Measurements from ENCODE around the gene S100A2.
"Not testable (repeated sequence)": the region's sequence is repeated elsewhere in the genome, so short reads cannot be mapped to it uniquely, and the experiment has no call there.

S100A2 gene

DNA sequence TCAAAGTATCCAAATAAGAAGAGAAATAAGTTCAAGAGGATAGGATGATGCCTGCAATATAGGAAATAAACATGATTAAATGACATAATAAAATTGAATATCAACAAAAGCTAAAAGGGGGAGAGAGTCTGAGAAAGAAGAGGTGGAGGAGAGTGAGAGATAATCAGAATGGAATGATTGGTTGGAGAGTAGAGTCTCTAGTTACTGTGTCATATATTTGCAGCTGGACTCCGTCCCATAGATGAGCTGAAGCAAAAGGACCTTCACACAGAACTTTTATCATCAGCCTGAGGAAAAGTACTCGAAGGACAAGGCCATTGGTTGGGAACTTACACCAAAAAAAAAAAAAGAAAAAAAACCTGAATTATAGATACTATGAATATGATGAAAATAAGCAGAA is 22.8 kb upstream of the S100A2 start:
- TF ChIP-seq, protein P1, sequence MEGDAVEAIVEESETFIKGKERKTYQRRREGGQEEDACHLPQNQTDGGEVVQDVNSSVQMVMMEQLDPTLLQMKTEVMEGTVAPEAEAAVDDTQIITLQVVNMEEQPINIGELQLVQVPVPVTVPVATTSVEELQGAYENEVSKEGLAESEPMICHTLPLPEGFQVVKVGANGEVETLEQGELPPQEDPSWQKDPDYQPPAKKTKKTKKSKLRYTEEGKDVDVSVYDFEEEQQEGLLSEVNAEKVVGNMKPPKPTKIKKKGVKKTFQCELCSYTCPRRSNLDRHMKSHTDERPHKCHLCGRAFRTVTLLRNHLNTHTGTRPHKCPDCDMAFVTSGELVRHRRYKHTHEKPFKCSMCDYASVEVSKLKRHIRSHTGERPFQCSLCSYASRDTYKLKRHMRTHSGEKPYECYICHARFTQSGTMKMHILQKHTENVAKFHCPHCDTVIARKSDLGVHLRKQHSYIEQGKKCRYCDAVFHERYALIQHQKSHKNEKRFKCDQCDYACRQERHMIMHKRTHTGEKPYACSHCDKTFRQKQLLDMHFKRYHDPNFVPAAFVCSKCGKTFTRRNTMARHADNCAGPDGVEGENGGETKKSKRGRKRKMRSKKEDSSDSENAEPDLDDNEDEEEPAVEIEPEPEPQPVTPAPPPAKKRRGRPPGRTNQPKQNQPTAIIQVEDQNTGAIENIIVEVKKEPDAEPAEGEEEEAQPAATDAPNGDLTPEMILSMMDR (IDR thresholded peaks at IDR 0.05; ENCODE audit: low read depth, low read length), result no peak
- H3K27me3 ChIP-seq (ENCODE audit: insufficient read depth, low read depth, severe bottlenecking), result no peaks in the 10 kb centered on the region
- no peaks in the 10 kb centered on the region for H3K36me3 ChIP-seq
- H3K9me3 ChIP-seq (ENCODE audit: severe bottlenecking), result peaks cover 3% of the 10 kb centered on the region
- no peak overlapping the region for H3K4me3 ChIP-seq (ENCODE audit: low read depth, low read length)
- no peak overlapping the region for H3K27ac ChIP-seq
- DNase-seq, result no peak

DNA sequence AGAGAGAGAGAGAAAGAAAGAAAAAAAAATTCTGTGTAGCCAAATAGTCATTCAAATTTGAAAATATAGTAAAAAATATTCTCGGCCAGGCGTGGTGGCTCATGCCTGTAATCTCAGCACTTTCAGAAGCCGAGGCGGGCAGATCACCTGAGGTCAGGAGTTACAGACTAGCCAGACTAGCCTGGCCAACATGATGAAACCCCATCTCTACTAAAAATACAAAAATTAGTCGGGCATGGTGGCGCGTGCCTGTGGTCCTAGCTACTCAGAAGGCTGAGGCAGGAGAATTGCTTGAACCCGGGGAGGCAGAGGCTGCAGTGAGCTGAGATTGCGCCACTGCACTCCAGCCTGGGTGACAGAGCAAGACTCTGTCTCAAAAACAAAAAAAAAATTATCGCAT is 22.4 kb upstream of the S100A2 start:
- DNase-seq; H3K27ac ChIP-seq; H3K4me3 ChIP-seq (ENCODE audit: low read depth, low read length); H3K36me3 ChIP-seq; H3K27me3 ChIP-seq (ENCODE audit: insufficient read depth, low read depth, severe bottlenecking); H3K9me3 ChIP-seq (ENCODE audit: severe bottlenecking): not testable (repeated sequence)

DNA sequence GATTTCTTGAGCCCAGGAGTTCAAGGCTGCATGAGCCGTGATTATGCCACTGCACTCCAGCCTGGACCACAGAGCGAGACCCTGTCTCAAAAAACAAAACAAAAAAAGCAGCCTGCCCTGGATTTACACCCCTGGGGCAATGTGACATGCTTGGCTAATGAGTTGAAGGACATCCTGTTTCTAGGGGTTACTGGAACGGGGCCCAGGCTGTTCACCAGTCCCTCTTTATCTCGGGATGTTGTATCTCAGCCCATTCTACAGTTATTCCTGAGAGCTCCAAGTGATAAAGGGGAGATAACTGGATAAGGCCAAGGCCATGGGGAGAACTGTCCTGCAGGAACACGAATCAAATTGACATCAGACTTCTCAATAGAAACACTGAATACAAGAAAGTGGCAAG is 21.7 kb upstream of the S100A2 start:
- Histone ChIP-seq H3K27ac (peak overlapping the region; percentile 7; the same call in 1 of the 2 replicates), H3K27me3 (ENCODE audit: insufficient read depth, low read depth, severe bottlenecking) (no peaks in the 10 kb centered on the region), H3K36me3 (no peaks in the 10 kb centered on the region), H3K9me3 (ENCODE audit: severe bottlenecking) (peaks cover 4% of the 10 kb centered on the region), H3K4me3 (ENCODE audit: low read depth, low read length) (no peak overlapping the region)
- DNase-seq, result no peak
- TF ChIP-seq, protein P1 (IDR thresholded peaks at IDR 0.05; ENCODE audit: low read depth, low read length), result no peak

DNA sequence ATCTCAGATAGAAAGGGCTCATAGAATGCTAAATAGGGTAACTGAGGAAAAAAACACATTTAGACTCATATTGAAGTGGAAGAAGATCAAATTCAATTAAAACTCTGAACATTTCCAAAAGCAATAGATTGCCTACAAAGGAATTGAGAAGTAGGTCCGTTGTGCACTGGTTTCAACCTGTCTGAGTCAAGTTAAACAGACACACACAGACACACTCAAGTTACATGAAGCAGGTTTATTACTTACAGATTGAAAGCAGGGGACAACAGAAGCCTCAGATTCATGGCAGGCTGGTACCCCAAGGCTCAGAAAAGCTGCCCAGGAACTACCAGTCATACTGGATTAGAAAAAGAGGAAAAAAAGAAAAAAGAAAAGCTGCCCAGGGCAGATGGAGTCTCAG is 20.7 kb upstream of the S100A2 start:
- no peaks in the 10 kb centered on the region for H3K27me3 ChIP-seq (ENCODE audit: insufficient read depth, low read depth, severe bottlenecking)
- peak overlapping the region; percentile 30 for H3K27ac ChIP-seq
- no peak overlapping the region for H3K4me3 ChIP-seq (ENCODE audit: low read depth, low read length)
- DNase-seq, result no peak
- no peaks in the 10 kb centered on the region for H3K36me3 ChIP-seq
- TF ChIP-seq, protein P1 (IDR thresholded peaks at IDR 0.05; ENCODE audit: low read depth, low read length), result no peak
- H3K9me3 ChIP-seq (ENCODE audit: severe bottlenecking), result peaks cover 7% of the 10 kb centered on the region

DNA sequence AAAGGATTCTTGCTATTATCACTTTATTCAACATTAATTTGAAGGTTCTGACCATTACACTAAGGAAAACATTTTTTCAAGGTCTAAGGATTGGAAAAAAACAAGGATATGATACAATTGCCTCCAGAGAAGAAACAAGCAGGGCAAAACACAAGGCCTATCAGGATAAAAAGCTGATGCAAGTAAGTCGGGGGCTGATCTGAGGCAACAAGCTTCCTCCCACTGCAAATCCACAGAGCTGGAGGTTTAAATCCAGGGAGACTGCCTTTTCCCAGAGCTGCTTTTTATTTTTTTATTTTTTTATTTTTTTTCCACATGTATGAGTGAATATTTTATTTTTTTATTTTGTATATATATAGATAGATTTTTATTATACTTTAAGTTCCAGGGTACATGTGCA is 19.4 kb upstream of the S100A2 start:
- peak overlapping the region; percentile 81 for H3K27ac ChIP-seq
- H3K36me3 ChIP-seq, result no peaks in the 10 kb centered on the region
- peaks cover 9% of the 10 kb centered on the region for H3K9me3 ChIP-seq (ENCODE audit: severe bottlenecking)
- H3K4me3 ChIP-seq (ENCODE audit: low read depth, low read length), result no peak overlapping the region
- TF ChIP-seq, protein P1 (IDR thresholded peaks at IDR 0.05; ENCODE audit: low read depth, low read length), result no peak
- peak; percentile 71 for DNase-seq
- no peaks in the 10 kb centered on the region for H3K27me3 ChIP-seq (ENCODE audit: insufficient read depth, low read depth, severe bottlenecking)

DNA sequence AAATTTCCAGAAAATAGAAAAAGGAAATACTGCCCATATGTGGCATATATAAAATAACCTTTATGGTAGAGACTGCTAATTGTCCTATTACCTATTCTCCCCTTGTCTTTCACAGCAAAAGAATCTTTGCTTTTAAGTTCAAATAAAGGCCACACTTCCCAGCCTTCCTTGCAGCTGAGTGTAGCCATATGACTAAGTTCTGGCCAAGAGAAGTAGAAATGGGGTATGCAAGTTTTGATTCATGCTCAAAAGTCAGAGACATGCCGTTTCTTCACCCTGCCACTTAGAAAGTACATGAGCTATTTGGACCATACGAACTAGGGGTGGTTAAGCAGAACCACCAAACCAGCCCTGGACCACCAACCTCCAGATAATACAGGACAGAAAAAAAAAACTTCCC is 18.3 kb upstream of the S100A2 start:
- DNase-seq, result no peak

DNA sequence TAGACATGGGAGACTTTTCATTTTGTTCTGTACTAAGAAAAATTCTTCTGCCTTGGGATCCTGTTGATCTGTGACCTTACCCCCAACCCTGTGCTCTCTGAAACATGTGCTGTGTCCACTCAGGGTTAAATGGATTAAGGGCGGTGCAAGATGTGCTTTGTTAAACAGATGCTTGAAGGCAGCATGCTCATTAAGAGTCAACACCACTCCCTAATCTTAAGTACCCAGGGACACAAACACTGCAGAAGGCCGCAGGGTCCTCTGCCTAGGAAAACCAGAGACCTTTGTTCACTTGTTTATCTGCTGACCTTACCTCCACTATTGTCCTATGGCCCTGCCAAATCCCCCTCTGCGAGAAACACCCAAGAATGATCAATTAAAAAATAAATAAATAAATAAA is 17.9 kb upstream of the S100A2 start:
- H3K27ac ChIP-seq, result peak overlapping the region; percentile 81
- not testable (repeated sequence) for H3K27me3 ChIP-seq (ENCODE audit: insufficient read depth, low read depth, severe bottlenecking); H3K4me3 ChIP-seq (ENCODE audit: low read depth, low read length); H3K9me3 ChIP-seq (ENCODE audit: severe bottlenecking); H3K36me3 ChIP-seq
- DNase-seq, result peak; percentile 55

More for the DNA sequence above, 18.3 kb upstream of the S100A2 start:
- no peak overlapping the region for H3K4me3 ChIP-seq (ENCODE audit: low read depth, low read length)
- H3K36me3 ChIP-seq, result no peaks in the 10 kb centered on the region
- H3K9me3 ChIP-seq (ENCODE audit: severe bottlenecking), result peaks cover 9% of the 10 kb centered on the region
- no peaks in the 10 kb centered on the region for H3K27me3 ChIP-seq (ENCODE audit: insufficient read depth, low read depth, severe bottlenecking)
- TF ChIP-seq, protein P1 (IDR thresholded peaks at IDR 0.05; ENCODE audit: low read depth, low read length), result no peak
- peak overlapping the region; percentile 81 for H3K27ac ChIP-seq

DNA sequence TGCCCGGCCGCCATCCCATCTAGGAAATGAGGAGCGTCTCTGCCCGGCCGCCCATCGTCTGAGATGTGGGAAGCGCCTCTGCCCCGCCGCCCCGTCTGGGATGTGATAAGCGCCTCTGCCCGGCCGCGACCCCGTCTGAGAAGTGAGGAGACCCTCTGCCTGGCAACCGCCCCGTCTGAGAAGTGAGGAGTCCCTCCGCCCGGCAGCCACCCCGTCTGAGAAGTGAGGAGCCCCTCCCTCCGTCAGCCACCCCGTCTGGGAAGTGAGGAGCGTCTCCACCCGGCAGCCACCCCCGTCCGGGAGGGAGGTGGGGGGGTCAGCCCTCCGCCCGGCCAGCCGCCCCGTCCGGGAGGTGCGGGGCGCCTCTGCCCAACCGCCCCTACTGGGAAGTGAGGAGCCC is 17.2 kb upstream of the S100A2 start:
- H3K27me3 ChIP-seq (ENCODE audit: insufficient read depth, low read depth, severe bottlenecking); H3K4me3 ChIP-seq (ENCODE audit: low read depth, low read length); H3K9me3 ChIP-seq (ENCODE audit: severe bottlenecking); H3K36me3 ChIP-seq; DNase-seq: not testable (repeated sequence)
- H3K27ac ChIP-seq, result peak overlapping the region; percentile 81

Measured in WERI-Rb-1 (cell line).